ENCODE data around the gene SPOP. TPM values are rescaled to one million over a fixed set of nuclear protein-coding genes. Genes with fewer than 3 reads are reported as not detected.
"Not testable (repeated sequence)": the region's sequence is repeated elsewhere in the genome, so short reads cannot be mapped to it uniquely, and the experiment has no call there.

SPOP gene
- total RNA-seq, 2 donors from 2014 or later: 60.5 to 69.5 TPM

DNA sequence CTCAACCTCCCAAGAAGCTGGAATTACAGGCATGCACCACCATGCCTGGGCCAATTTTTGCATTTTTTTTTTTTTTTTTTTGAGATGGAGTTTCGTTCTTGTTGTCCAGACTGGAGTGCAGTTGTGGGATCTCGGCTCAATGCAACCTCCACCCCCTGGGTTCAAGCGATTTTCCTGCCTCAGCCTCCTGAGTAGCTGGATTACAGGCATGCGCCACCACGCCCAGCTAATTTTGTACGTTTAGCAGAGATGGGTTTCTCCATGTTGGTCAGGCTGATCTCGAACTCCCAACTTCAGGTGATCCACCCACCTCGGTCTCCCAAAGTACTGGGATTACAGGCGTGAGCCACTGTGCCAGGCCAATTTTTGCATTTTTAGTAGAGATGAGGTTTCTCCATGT is 127.1 kb downstream of the SPOP start:
- intact Hi-C loops (cut with DNase I): loop anchor here (10.0 kb wide), 2 partner anchors 146 to 236 kb away; no protein-coding TSS in a partner anchor

DNA sequence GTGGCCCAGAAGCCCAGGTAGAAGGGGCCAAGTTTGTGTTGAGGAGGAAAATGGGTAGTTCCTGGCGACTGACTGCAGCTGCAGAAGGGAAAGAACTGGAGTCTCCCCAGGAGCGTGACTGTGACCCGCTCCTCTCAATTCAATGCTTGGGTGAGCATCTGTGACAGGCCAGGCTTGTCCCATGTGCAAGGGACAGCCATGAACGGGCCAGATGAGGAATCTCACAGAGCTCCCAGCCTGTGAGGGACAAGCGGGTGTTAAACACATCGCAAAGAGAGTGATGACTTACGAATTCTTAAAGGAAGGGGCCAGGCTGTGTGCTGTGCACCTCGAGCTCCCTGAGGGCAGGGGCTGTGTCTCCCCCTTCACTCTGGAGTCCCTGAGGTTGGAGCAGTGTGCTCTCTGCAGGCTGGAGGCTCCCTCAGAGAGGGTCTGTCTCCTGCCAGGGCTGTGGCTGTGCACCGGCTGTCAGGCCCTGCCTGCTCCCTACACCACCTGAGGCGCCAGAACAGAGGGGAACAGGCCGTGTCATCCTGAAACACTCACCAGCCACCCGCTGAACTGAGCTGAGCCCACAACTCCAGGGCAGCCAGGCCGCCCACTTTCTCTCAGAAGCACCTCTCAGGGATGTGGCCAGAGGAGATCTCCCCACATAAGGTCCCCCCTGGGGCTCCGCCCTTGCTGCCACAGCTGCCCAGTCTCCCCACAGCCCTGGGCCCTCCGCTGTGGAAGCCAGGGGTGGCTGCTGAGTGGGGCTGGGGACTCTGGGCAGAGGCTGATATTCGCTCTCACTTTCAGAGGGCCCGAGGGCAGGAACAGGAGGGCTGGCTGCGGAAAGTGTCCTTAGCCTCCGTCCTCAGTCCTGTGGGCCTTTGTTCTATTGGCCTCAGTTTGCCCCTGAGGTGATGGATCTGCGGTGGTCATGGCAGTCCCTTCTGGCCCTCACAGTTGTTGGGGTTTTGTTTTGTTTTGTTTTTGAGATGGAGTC is 127.9 kb downstream of the SPOP start:
- no peak for DNase-seq
- intact Hi-C loops (cut with DNase I): loop anchor here (5.0 to 10.0 kb wide), 4 partner anchors 113 to 235 kb away; no protein-coding TSS in a partner anchor
- ATAC-seq: no peak

More for the DNA sequence above, 127.1 kb downstream of the SPOP start:
- DNase-seq, ATAC-seq: not testable (repeated sequence)

DNA sequence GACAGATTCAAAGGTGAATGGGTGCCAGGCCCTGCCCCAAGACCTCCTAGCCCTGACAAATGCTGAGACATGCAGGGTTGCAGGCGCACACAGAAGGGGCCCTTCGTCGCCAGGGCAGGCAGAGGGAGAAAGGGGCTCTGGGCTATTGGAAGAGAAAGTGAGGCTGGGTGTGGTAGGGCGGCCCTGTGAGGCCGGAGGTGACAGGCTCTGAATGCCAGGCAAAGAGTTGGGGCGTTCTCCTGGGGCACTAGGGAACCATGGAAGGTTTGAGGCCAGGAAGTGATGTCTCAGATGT is 128.6 kb downstream of the SPOP start:
- intact Hi-C loops (cut with DNase I): loop anchor here (5.0 kb wide), 2 partner anchors 112 to 232 kb away; no protein-coding TSS in a partner anchor
- no peak for ATAC-seq

More for the DNA sequence above, 128.6 kb downstream of the SPOP start:
- DNase-seq: no peak

Other genes starting within 250 kb of the SPOP start
- 10 to 100 TPM; 13.7 to 31.1 TPM for gene NGFR, start 182.8 kb downstream of the SPOP start, total RNA-seq
- 1 to 10 TPM; 3.6 to 6.5 TPM for gene NXPH3, start 102.2 kb downstream of the SPOP start, total RNA-seq
- gene SLC35B1, start 29.9 kb upstream of the SPOP start, total RNA-seq: 10 to 100 TPM; 48.8 to 78.8 TPM
- gene FAM117A, start 86.0 kb upstream of the SPOP start, total RNA-seq: 10 to 100 TPM in 1 of 2 donors, 1 to 10 TPM in 1; 5.3 to 13.9 TPM
- 10 to 100 TPM; 47.5 to 49.0 TPM for gene KAT7, start 110.6 kb upstream of the SPOP start, total RNA-seq
- not detected for gene TAC4, start 170.0 kb upstream of the SPOP start, total RNA-seq